SHP77 treated with DMSO at 0.1 percent for 48 hours (cell line): ENCODE data around the gene HDAC7.

ENCODE experiments used
- DNase-seq: peaks from one replicate; lab custom pipeline; 2025; lab: John Stamatoyannopoulos, UW

The HDAC7 gene

GRCh38 chr12:47793015-47793681, 26.6 kb downstream of the HDAC7 start:
- no peak for DNase-seq

- DNase-seq = no peak
These were observed 27.8 kb downstream of the HDAC7 start for GRCh38 chr12:47791874-47792273.

- no peak for DNase-seq
These were observed 28.4 kb downstream of the HDAC7 start for GRCh38 chr12:47791351-47791746.

GRCh38 chr12:47790676-47791350, 28.9 kb downstream of the HDAC7 start:
- DNase-seq = no peak

- DNase-seq = no peak
These were observed 29.8 kb downstream of the HDAC7 start for GRCh38 chr12:47789712-47790489.

GRCh38 chr12:47789141-47789540, 30.6 kb downstream of the HDAC7 start:
- no peak for DNase-seq

GRCh38 chr12:47787596-47788319, 31.9 kb downstream of the HDAC7 start:
- DNase-seq = no peak

- no peak for DNase-seq
These were observed 32.9 kb downstream of the HDAC7 start for GRCh38 chr12:47786662-47787280.

- DNase-seq = no peak
These were observed 33.6 kb downstream of the HDAC7 start for GRCh38 chr12:47785887-47786661.

- DNase-seq = no peak
These were observed 34.4 kb downstream of the HDAC7 start for GRCh38 chr12:47785036-47785886.

GRCh38 chr12:47783821-47784819, 35.6 kb downstream of the HDAC7 start:
- no peak for DNase-seq

GRCh38 chr12:47783024-47783755, 36.5 kb downstream of the HDAC7 start:
- DNase-seq = no peak

- DNase-seq = no peak
These were observed 37.3 kb downstream of the HDAC7 start for GRCh38 chr12:47782372-47782770.

GRCh38 chr12:47781479-47782371, 38.0 kb downstream of the HDAC7 start:
- DNase-seq = no peak

- no peak for DNase-seq
These were observed 39.7 kb downstream of the HDAC7 start for GRCh38 chr12:47779943-47780504.

- peak; percentile 44 for DNase-seq
These were observed 40.3 kb downstream of the HDAC7 start for GRCh38 chr12:47779301-47779942.
